IMR-90 (cell line): ENCODE measurements around the gene HYI. TPM values are rescaled to one million over a fixed set of nuclear protein-coding genes. Genes with fewer than 3 reads are reported as not detected.

ENCODE experiments used
- ATAC-seq: fragments of 200-7000 bp; cut with Tn5 transposase; 2 replicates; pipeline ENCODE4 v1.9.1; 2020; ENCODE audit warnings: low read depth, mild to moderate bottlenecking, moderate library complexity
- BruUV-seq: library from RNA; stranded (reverse); fragments of 400-500 nt; replicated peaks from 2 replicates; lab custom pipeline; 2021; lab: Mats Ljungman, UMichigan
- CTCF ChIA-PET: fragments of 300-600 bp; formaldehyde crosslinking; extraction: SDS; loops from one replicate; lab custom pipeline; 2021; ENCODE audit warnings: antibody characterized with exemption; lab: Yijun Ruan, JAX
- POLR2A ChIA-PET: fragments of 300-600 bp; sonication (Branson Sonifier 250); formaldehyde crosslinking; loops from one replicate; lab custom pipeline; 2022; ENCODE audit warnings: antibody characterized with exemption; ENCODE audit not compliant: unreplicated experiment; lab: Charles Lee
- DNase-seq: peaks from one replicate; pipeline ENCODE4 v3.0.0; 2013
- H2AFZ ChIP-seq: replicated peaks from 2 replicates; pipeline ENCODE3; 2013; ENCODE audit warnings: low read length, mild to moderate bottlenecking; ENCODE audit not compliant: poor library complexity
- H2AK5ac ChIP-seq: 2 replicates; pipeline ENCODE4 v1.6.1; 2013; ENCODE audit warnings: low read depth, low read length, inconsistent platforms
- H2AK9ac ChIP-seq: replicated peaks from 2 replicates; pipeline ENCODE3; 2013; ENCODE audit warnings: mild to moderate bottlenecking, low read depth, low read length, moderate library complexity; ENCODE audit not compliant: poor library complexity
- H2BK120ac ChIP-seq: 2 replicates; pipeline ENCODE4 v1.6.1; 2013; ENCODE audit warnings: low read depth, low read length, inconsistent platforms
- H2BK15ac ChIP-seq: 3 replicates; pipeline ENCODE4 v1.6.1; 2013; ENCODE audit warnings: low read depth, low read length, inconsistent platforms
- H2BK20ac ChIP-seq: 2 replicates; pipeline ENCODE4 v1.6.1; 2013; ENCODE audit warnings: low read depth, mild to moderate bottlenecking, inconsistent platforms, low read length, moderate library complexity
- H2BK5ac ChIP-seq: 2 replicates; pipeline ENCODE4 v1.6.1; 2013; ENCODE audit warnings: mild to moderate bottlenecking, low read depth, low read length, inconsistent platforms; ENCODE audit not compliant: poor library complexity, severe bottlenecking
- H3K14ac ChIP-seq: replicated peaks from 2 replicates; pipeline ENCODE4 v1.6.1; 2013; ENCODE audit warnings: low read depth, low read length, inconsistent platforms
- H3K18ac ChIP-seq: 2 replicates; pipeline ENCODE4 v1.6.1; 2013; ENCODE audit warnings: low read depth, low read length, control low read depth
- H3K23ac ChIP-seq: 2 replicates; pipeline ENCODE4 v1.6.1; 2013; ENCODE audit warnings: low read depth, low read length, inconsistent platforms
- H3K27ac ChIP-seq: 2 replicates; pipeline ENCODE4 v1.5.1; 2013; ENCODE audit warnings: mild to moderate bottlenecking, control low read depth, low read length; ENCODE audit not compliant: insufficient read depth
- H3K27me3 ChIP-seq: 2 replicates; pipeline ENCODE4 v1.6.1; 2013; ENCODE audit warnings: low read length; ENCODE audit not compliant: control insufficient read depth, insufficient read depth
- H3K36me3 ChIP-seq: 2 replicates; pipeline ENCODE4 v1.6.1; 2013; ENCODE audit warnings: low read length, mixed read lengths; ENCODE audit not compliant: control insufficient read depth, insufficient read depth
- H3K4ac ChIP-seq: 2 replicates; pipeline ENCODE4 v1.6.1; 2013; ENCODE audit warnings: low read depth, low read length, inconsistent platforms
- H3K4me1 ChIP-seq: 2 replicates; pipeline ENCODE4 v1.6.1; 2013; ENCODE audit warnings: low read length, mixed read lengths; ENCODE audit not compliant: control insufficient read depth, insufficient read depth
- H3K4me2 ChIP-seq: 2 replicates; pipeline ENCODE4 v1.6.1; 2013; ENCODE audit warnings: low read depth, mild to moderate bottlenecking, control low read depth, low read length, moderate library complexity
- H3K4me3 ChIP-seq: 2 replicates; pipeline ENCODE4 v1.5.1; 2013; ENCODE audit warnings: low read depth, mild to moderate bottlenecking, control low read depth, low read length, moderate library complexity; ENCODE audit not compliant: insufficient read depth
- H3K56ac ChIP-seq: 2 replicates; pipeline ENCODE4 v1.6.1; 2013; ENCODE audit warnings: low read length, inconsistent platforms; ENCODE audit not compliant: insufficient read depth; ENCODE audit errors: extremely low read depth
- H3K79me1 ChIP-seq, 2 experiments: 2 replicates each; pipeline ENCODE4 v1.6.1; 2013; ENCODE audit warnings: low read length in 2 of 2, inconsistent platforms in 1 of 2, low read depth in 1 of 2
- H3K9ac ChIP-seq: 2 replicates; pipeline ENCODE4 v1.6.1; 2013; ENCODE audit warnings: low read depth, low read length, control low read depth
- H3K9me1 ChIP-seq: 2 replicates; pipeline ENCODE4 v1.6.1; 2013; ENCODE audit warnings: low read length, inconsistent platforms; ENCODE audit not compliant: insufficient read depth
- H3K9me3 ChIP-seq: 2 replicates; pipeline ENCODE4 v1.6.1; 2013; ENCODE audit warnings: low read length; ENCODE audit not compliant: control insufficient read depth, insufficient read depth
- H4K20me1 ChIP-seq: 2 replicates; pipeline ENCODE4 v1.6.1; 2013; ENCODE audit warnings: low read length, inconsistent platforms; ENCODE audit not compliant: insufficient read depth
- H4K5ac ChIP-seq: 2 replicates; pipeline ENCODE4 v1.6.1; 2013; ENCODE audit warnings: mild to moderate bottlenecking, low read depth, low read length, control low read depth
- H4K8ac ChIP-seq, 2 experiments: 2 replicates each; pipeline ENCODE4 v1.6.1; 2013; ENCODE audit warnings: low read depth in 2 of 2, low read length in 2 of 2, control low read depth in 1 of 2, inconsistent platforms in 1 of 2
- H4K91ac ChIP-seq: 2 replicates; pipeline ENCODE4 v1.6.1; 2013; ENCODE audit warnings: low read depth, low read length, inconsistent platforms; ENCODE audit not compliant: insufficient read depth
- BHLHE40 ChIP-seq: fragments of 150-350 bp; IDR thresholded peaks from 2 replicates; pipeline ENCODE4 v1.6.1; 2016; ENCODE audit warnings: mild to moderate bottlenecking, low read depth, low read length
- CEBPB ChIP-seq: IDR thresholded peaks from 2 replicates; pipeline ENCODE4 v1.6.1; 2012; ENCODE audit warnings: low read depth, low read length, improper control_type of control experiment
- FOS ChIP-seq: fragments of 150-350 bp; IDR thresholded peaks from 2 replicates; pipeline ENCODE4 v1.6.1; 2016; ENCODE audit warnings: low read depth, low read length
- MAFK ChIP-seq: IDR thresholded peaks from 2 replicates; pipeline ENCODE4 v1.6.1; 2012; ENCODE audit warnings: low read depth, low read length, improper control_type of control experiment
- MAZ ChIP-seq: IDR thresholded peaks from 2 replicates; pipeline ENCODE4 v1.6.1; 2012; ENCODE audit warnings: low read depth, mild to moderate bottlenecking, low read length, improper control_type of control experiment, moderate library complexity, borderline replicate concordance
- MXI1 ChIP-seq: IDR thresholded peaks from 2 replicates; pipeline ENCODE4 v1.6.1; 2012; ENCODE audit warnings: low read depth, mild to moderate bottlenecking, low read length, moderate library complexity, borderline replicate concordance
- NFE2L2 ChIP-seq: fragments of 150-350 bp; IDR thresholded peaks from 2 replicates; pipeline ENCODE4 v1.6.1; 2016; ENCODE audit warnings: low read depth, mild to moderate bottlenecking, low read length
- POLR2A ChIP-seq: IDR thresholded peaks from 2 replicates; pipeline ENCODE4 v1.6.1; 2012; ENCODE audit warnings: mild to moderate bottlenecking, low read depth, low read length
- RAD21 ChIP-seq: IDR thresholded peaks from 2 replicates; pipeline ENCODE4 v1.6.1; 2012; ENCODE audit warnings: low read length, improper control_type of control experiment
- RCOR1 ChIP-seq: IDR thresholded peaks from 2 replicates; pipeline ENCODE4 v1.6.1; 2012; ENCODE audit warnings: mild to moderate bottlenecking, low read length, improper control_type of control experiment; ENCODE audit not compliant: insufficient replicate concordance
- RFX5 ChIP-seq: IDR thresholded peaks from 2 replicates; pipeline ENCODE4 v1.8.0; 2012; ENCODE audit warnings: low read depth, mild to moderate bottlenecking, low read length, moderate library complexity
- SMC3 ChIP-seq: fragments of 150-350 bp; IDR thresholded peaks from 2 replicates; pipeline ENCODE4 v1.6.1; 2016; ENCODE audit warnings: low read depth, mild to moderate bottlenecking, antibody characterized with exemption, low read length, moderate library complexity
- WGBS, 2 experiments: methylation state at CpG; one replicate each; pipeline versions ENCODE4 v1.1.5 to v1.1.7; 2013; ENCODE audit warnings: missing lambda C conversion rate in 2 of 2; ENCODE audit not compliant: insufficient read length in 1 of 2; ENCODE audit errors: extremely low coverage in 2 of 2; 5-methylcytosine and 5-hydroxymethylcytosine counted together
- dilution Hi-C: fragments of 300-500 bp; cut with HindIII; formaldehyde crosslinking; loops from one replicate; pipeline ENCODE4 v1.14.3; 2018; ENCODE audit warnings: low sequenced_read_pairs; ENCODE audit not compliant: unreplicated experiment
- in situ Hi-C: fragments of 300-500 bp; cut with MboI; formaldehyde crosslinking; loops from 3 replicates; pipeline ENCODE4 v1.14.3; 2019; ENCODE audit warnings: low sequenced_read_pairs, inconsistent platforms, mixed read lengths
- intact Hi-C: fragments of 100-400 bp; cut with micrococcal nuclease; formaldehyde crosslinking; loops from 2 replicates; pipeline ENCODE4 v1.10.0; 2022
- polyA plus RNA-seq, 3 experiments: library from polyadenylated mRNA; depleted of rRNA; stranded (reverse); fragments of >200 nt; gene quantifications; 2 replicates each; pipeline ENCODE4 v1.2.3, GENCODE V29; 2012; ENCODE audit warnings: low replicate concordance in 1 of 3
- total RNA-seq: library from RNA; depleted of rRNA; stranded (reverse); fragments of >200 nt; gene quantifications from 2 replicates; pipeline ENCODE4 v1.2.3, GENCODE V29; 2012
- TF ChIP-seq, protein P1 (sequence below): fragments of 150-350 bp; IDR thresholded peaks from 2 replicates; pipeline ENCODE4 v1.6.1; 2016; ENCODE audit warnings: low read depth, mild to moderate bottlenecking, low read length, moderate library complexity, borderline replicate concordance
- TF ChIP-seq, protein P2 (sequence below): conservative IDR thresholded peaks from 2 replicates; pipeline ENCODE4 v1.5.1; 2012; ENCODE audit warnings: mild to moderate bottlenecking, low read depth, low read length, improper control_type of control experiment
- TF ChIP-seq, protein P3 (sequence below): fragments of 150-350 bp; IDR thresholded peaks from 2 replicates; pipeline ENCODE4 v1.6.1; 2017; ENCODE audit warnings: mild to moderate bottlenecking, antibody characterized with exemption, low read length, low read depth

HYI gene
- total and polyA plus RNA-seq, 2 of the 4 experiments (the other 2 are of a cell fraction): 21.5 to 53.7 TPM

DNA sequence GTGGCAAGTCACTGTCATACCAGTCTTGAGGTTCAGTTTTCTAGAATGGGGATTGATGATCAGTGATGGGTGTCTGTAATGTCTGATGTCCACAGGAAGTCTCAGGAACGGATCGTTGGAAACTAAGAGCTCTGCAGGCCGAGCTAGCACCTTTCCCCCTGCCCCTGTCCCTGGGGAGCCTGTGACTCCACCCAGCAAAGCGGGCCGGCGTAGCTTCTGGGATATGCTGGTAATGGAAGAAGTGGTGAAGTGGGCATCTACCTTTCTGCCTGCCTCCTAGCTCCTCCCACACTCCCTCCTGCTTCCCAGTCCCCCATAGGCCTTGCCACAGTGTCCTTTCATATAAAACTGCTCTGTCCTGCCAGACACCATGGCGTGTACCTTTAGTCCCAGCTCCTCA, 13.4 kb downstream of the HYI start:
- Histone ChIP-seq H4K8ac (no peak overlapping the region), H3K79me1 (peaks cover 0 to 10% of the 10 kb centered on the region in 2 experiments; a peak in 2 of 4 replicates), H3K9me1 (peaks cover 17% of the 10 kb centered on the region), H3K27ac (no peak overlapping the region), H3K4ac (no peak overlapping the region), H4K5ac (no peak overlapping the region), H3K9ac (no peak overlapping the region), H3K27me3 (no peaks in the 10 kb centered on the region), H3K56ac (no peak overlapping the region), H2AK5ac (no peak overlapping the region), H3K4me3 (no peak overlapping the region), H2AK9ac (no peak overlapping the region), H3K23ac (no peak overlapping the region), H3K9me3 (no peaks in the 10 kb centered on the region), H4K91ac (no peak overlapping the region), H3K4me1 (peaks cover 4% of the 10 kb centered on the region; the same call in 1 of the 2 replicates), H2AFZ (no peak overlapping the region), H3K36me3 (peaks cover 70% of the 10 kb centered on the region), H3K14ac (no peak overlapping the region), H3K18ac (no peak overlapping the region), H3K4me2 (no peak overlapping the region), H2BK120ac (no peak overlapping the region), H2BK5ac (no peak overlapping the region), H2BK20ac (no peak overlapping the region), H2BK15ac (no peak overlapping the region), H4K20me1 (no peaks in the 10 kb centered on the region; the same call in 1 of the 2 replicates)
- intact Hi-C loops: no loop called here
- ATAC-seq (no peak), DNase-seq (no peak)
- in situ Hi-C loops: no loop called here
- dilution Hi-C loops: no loop called here
- CTCF ChIA-PET: no interaction called here
- no peak for TF ChIP-seq MXI1
- TF ChIP-seq NFE2L2: no peak
- TF ChIP-seq, protein P1, sequence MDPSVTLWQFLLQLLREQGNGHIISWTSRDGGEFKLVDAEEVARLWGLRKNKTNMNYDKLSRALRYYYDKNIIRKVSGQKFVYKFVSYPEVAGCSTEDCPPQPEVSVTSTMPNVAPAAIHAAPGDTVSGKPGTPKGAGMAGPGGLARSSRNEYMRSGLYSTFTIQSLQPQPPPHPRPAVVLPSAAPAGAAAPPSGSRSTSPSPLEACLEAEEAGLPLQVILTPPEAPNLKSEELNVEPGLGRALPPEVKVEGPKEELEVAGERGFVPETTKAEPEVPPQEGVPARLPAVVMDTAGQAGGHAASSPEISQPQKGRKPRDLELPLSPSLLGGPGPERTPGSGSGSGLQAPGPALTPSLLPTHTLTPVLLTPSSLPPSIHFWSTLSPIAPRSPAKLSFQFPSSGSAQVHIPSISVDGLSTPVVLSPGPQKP: no peak
- TF ChIP-seq FOS: no peak
- no peak for TF ChIP-seq RCOR1
- no peak for TF ChIP-seq RAD21
- no peak for TF ChIP-seq MAZ
- TF ChIP-seq RFX5: no peak
- no peak for TF ChIP-seq POLR2A
- TF ChIP-seq, protein P2, sequence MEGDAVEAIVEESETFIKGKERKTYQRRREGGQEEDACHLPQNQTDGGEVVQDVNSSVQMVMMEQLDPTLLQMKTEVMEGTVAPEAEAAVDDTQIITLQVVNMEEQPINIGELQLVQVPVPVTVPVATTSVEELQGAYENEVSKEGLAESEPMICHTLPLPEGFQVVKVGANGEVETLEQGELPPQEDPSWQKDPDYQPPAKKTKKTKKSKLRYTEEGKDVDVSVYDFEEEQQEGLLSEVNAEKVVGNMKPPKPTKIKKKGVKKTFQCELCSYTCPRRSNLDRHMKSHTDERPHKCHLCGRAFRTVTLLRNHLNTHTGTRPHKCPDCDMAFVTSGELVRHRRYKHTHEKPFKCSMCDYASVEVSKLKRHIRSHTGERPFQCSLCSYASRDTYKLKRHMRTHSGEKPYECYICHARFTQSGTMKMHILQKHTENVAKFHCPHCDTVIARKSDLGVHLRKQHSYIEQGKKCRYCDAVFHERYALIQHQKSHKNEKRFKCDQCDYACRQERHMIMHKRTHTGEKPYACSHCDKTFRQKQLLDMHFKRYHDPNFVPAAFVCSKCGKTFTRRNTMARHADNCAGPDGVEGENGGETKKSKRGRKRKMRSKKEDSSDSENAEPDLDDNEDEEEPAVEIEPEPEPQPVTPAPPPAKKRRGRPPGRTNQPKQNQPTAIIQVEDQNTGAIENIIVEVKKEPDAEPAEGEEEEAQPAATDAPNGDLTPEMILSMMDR: no peak
- no peak for TF ChIP-seq SMC3
- TF ChIP-seq CEBPB: no peak
- TF ChIP-seq BHLHE40: no peak
- TF ChIP-seq, protein P3, sequence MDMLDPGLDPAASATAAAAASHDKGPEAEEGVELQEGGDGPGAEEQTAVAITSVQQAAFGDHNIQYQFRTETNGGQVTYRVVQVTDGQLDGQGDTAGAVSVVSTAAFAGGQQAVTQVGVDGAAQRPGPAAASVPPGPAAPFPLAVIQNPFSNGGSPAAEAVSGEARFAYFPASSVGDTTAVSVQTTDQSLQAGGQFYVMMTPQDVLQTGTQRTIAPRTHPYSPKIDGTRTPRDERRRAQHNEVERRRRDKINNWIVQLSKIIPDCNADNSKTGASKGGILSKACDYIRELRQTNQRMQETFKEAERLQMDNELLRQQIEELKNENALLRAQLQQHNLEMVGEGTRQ: no peak
- no peak for TF ChIP-seq MAFK
- no CpG with 5 or more reads among the region's 7 CpGs for WGBS, 2 experiments
- POLR2A ChIA-PET: no interaction called here
- BruUV-seq: no TSS peak
